Activated T-cell treated with anti-CD3 and anti-CD28 coated beads for 24 hours (primary cell): ENCODE data around the gene PHYKPL.

ENCODE experiments used
- DNase-seq: peaks from one replicate; pipeline ENCODE4 v3.0.0-alpha.2; 2020; ENCODE audit warnings: low read depth

PHYKPL gene

DNA sequence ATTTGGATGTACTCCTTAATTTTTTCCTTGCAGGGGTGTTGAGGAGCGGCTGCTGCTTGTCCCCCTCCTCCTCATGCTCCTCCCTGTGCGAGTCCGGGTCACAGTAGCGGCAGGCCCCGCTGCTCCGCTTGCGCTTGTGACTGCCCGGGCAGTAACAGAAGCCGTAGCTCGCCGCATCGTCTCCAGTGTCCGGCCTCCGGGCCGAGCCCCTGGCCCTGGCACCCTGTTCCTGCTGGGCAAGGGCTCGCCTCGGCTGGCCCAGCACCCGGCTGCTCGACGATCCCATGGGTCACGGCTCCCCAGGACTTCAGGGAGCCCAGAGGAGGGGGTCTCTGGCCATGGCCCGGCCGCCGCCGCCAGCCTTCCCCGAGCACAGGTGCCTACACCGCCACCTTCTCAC, 45.6 kb downstream of the PHYKPL start, which contains the start of gene GMCL2:
TSS of gene GMCL2 (minus strand) at position 358 of the 400 bp plus-strand sequence. CDS start at position 286, 72 bp downstream.
- DNase-seq: no peak

DNA sequence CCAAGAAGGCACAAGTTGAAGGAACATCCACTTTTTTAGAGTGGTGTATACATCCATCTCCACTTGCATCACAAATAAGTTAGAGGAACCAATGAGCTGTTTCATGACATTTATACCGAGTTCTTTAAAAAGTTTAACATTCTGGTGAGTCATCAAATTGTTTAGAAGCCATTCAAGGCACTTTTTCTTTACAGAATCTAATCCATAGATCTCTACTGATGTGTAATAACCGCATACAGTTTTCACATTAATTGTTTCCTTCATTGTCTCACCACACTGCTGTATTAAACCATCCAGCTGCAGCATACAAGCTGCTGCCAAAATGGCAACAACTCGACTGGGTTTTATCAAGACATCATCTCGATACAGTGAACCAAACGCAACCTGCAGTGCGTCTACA, 46.2 kb downstream of the PHYKPL start:
- no peak for DNase-seq

DNA sequence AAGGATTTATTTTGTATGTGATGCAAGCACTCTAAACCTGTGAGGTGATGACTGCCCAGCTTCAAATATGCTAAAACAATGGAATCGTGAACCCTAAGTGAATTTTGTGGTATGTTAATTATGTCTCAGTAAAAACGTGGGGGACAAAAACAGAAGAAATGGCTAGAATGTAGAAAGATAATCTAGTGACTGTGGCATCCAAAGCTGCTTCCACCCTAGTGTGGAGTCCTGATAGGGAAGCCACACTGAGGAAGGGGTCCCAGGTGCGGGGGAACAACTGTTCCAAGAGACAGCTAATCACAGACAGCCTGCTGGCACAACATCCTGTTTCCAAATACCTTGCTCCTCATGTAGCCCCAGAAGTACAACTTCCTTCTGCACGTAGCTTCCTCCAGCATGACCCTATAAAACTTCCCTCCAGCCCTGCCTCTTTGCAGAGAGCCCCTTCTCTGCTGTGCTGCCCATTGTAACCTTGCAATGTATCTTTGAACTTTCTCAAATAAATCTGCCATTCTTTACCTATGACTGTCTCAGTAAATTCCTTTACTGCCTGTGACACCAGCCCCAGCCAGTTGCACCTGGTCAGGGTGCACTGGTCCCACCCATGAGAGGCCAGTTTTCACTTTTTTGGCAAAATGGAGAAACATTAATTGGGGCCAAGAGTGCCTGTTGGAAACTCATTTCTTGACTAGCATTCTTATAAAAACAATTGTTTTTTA, 50.3 kb downstream of the PHYKPL start:
- no peak for DNase-seq

DNA sequence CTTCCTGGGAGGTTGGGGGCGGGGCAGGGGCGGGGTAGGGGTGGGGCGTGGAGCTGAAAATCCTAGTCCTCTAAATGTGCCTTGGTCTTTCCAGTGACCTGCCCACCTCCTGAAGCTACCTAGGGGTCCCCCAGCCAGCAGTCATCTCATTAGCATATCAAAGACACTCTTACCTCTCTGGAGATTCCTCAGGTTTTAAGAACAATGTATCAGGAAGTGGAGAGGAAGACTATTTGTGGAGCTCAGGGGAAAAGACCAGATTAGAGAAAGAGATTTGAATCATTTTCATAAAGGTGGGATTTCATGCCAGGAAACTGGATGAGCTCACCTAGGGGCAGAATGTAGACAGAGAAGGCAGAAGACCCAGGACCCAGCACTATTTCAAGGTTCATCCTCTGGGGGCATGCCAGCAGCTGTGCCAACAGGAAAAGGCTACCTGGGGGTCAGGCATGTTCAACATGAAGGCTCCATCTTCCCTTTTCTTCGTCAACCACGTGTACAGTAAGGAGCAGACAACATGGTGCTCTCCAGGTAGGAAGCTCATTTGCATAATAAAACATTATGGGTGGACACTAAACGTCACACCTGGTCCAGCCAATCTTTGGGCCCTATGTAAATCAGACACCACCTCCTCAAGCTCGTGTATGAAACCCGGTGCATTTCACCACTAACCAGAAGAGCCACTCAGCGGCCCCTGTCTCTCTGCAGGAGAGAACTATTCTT, 52.3 kb downstream of the PHYKPL start:
- DNase-seq: no peak

DNA sequence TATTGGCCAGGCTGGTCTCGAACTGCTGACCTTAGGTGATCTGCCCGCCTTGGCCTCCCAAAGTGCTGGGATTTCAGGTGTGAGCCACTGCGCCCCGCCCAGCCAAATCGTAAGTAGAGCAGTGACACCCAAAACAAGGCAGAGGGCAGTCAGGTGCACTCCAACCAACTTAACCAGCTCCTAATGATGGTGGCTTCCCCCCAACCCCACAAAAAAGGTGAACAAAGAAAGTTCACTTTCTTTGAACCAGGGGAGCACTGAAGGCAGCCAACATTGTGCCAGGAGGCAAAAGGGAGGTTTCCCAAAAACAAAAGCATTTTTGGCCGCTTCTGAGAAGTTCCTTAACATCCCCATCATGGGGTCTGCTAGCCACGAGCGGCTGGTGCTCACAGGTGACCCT, 55.0 kb downstream of the PHYKPL start:
- DNase-seq: no peak

DNA sequence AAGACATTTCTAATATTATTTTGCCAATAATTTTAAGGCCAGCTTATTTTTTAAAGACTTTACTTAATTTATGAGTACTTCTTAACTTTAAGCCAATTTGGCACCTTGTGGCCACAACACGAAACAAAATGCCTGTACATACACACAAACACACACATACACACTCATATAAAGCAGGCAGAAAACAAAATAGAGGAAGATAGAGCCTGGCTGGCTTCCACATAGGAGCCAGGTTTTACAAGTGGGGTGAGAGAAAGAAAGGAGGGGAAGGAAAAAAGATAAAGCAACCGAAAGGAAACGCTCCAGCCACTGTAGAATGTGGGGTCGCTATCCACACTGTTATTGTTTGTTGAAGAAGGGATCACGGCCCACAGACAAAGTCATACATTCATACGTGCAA, 55.8 kb downstream of the PHYKPL start:
- no peak for DNase-seq

DNA sequence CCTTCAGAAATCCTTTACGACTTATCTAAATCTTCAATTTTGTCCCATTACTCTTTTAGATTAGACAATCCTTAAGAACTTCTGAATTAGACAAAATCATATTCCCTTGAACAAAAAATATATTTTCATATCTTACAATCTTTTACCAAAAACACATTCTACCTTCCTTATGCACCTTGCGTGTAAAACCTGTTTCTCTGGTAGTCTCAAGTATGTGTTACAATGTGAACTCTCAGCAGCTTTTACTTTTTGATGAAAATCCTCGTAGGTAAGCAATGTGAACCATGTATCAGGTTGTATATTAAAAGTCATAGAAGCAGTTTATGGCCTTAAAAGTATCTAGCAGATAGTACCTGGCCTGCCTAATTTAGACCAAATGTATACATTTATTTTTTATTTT, 58.1 kb downstream of the PHYKPL start:
- DNase-seq: no peak

DNA sequence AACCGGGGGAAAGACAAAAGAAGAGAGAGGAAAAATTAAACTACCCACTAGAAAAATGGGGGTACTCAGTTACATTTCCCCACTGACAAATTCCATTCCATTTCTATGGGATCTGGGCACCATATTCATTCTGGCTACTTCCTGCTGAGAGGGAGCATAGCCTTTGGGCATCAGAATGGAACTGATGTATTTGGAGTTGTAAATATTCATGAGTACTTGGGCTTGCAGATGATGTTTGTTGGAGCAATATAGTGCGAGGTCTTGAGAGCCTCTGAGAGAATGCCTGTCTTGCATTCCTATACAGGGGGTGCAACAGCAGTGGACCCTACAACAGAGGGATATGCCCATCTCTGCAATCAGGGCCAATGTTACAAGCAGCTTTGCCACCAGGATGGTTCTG, 62.1 kb downstream of the PHYKPL start:
- DNase-seq: no peak

DNA sequence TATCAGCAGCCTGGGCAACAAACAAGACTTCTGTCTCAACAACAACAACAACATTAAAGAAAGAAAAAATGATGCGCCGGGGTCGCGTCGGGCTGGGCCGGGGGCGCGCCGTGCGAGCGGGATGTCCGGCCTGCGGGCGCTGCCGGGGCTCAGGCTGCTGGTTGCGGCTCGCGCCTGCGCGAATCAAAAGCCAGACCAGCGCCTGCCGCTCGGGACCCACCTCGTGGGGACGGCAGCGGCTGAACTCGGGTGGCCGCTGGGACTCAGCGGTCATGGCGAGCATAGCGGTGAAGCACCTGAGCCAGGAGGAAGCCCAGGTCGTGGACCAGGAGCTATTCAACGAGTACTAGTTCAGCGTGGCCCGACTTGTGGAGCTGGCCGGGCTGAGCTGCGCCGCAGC, 67.0 kb downstream of the PHYKPL start:
- no peak for DNase-seq

DNA sequence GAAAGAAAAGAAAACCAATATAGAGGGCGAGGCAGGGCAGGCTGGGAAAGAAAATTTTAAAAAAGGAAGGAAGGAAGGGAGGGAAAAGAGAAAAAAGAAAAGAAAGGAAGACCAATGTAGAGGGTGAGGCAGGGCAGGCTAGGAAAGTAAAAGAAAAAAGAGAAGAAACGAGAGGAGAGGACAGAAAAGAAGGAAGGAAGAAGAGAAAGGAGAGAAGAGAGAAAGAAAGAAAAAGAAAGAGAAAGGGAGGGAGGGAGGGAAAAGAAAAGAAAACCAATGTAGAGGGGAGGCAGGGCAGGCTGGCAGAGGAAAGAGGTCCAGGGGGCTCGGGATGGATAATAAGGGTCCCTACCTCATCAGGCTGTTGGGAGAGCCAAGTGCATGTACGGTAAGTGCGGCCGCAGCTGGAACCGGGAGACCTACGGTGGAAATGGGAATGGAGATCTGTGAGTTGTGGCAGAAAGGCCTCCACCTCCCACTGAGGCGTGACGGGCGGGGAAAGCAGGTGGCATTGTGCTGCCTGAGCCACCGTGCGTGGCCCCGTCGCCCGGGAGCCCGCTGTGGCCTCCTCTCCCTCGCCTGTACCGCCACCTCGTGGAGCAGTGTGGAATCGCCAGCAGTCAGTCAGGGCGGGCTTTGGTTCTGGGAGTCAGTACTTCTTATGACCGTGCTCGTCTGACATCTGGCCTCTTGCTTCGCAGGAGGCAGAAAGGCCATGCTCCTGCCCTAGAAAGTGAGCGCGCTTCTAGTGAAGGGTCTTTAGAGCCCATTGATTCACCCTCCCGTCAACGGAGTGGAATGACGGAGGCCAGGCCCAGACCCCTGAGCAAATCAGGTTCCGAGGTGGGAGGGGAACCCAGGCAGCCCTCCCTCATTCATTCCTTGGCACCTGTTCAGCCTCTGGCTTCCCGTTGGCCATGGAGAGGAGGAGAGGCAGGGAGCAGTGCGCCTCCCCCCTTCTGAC, 68.5 kb downstream of the PHYKPL start:
- DNase-seq: peak; percentile 90

DNA sequence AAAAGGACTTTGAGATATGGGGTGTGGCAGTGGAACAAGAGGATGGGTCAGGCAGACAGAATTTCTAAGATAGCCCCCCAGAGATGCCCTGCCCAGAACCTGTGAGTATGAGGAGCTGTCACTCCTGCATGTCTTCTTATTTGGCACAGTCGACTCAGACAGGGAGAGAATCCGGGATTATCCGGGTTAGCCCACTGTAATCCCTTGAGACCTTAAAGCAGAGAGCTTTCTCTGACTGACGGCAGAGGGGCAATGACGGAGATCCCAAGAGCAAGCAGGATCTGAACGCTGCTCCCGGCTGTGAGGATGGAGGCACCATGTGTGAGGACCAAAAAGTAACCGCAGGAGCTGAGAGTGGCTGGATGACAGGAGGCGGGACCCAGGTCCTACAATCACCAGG, 70.1 kb downstream of the PHYKPL start:
- no peak for DNase-seq

DNA sequence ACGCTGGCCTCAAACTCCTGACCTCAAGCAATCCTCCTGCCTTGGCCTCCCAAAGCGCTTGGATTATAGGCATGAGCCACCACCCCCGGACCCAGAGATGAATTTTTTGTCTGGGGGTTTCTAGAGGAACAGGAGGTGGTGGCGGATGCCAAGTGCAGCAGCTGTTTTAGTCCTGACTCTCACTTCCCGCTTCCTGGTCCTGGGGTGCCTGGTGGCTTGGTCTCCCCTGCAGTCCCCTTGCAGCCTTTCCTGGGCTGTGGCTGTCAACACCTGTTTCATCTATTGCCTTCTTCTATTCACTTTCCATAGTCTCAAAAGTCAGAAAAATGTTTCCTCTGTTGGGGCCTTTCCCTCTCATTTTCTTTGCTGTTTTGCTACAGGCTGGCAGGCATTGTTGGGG, 72.4 kb downstream of the PHYKPL start:
- DNase-seq: no peak
